Brain microvascular endothelial cell (primary cell): ENCODE data around the gene AP4E1.
"Not testable (repeated sequence)": the region's sequence is repeated elsewhere in the genome, so short reads cannot be mapped to it uniquely, and the experiment has no call there.

ENCODE experiments used
- DNase-seq: peaks from one replicate; pipeline ENCODE4 v3.0.0-alpha.2; 2020
- H3K27ac ChIP-seq: fragments of 250-450 bp; sonication (Bioruptor Pico); 2 replicates; pipeline ENCODE4 v1.5.1; 2020; ENCODE audit warnings: mild to moderate bottlenecking, moderate library complexity
- H3K27me3 ChIP-seq: fragments of 250-450 bp; sonication (Bioruptor Pico); replicated peaks from 2 replicates; pipeline ENCODE4 v1.5.1; 2020; ENCODE audit warnings: mild to moderate bottlenecking
- H3K36me3 ChIP-seq: fragments of 250-450 bp; sonication (Bioruptor Pico); replicated peaks from 2 replicates; pipeline ENCODE4 v1.5.1; 2020; ENCODE audit warnings: mild to moderate bottlenecking
- H3K4me3 ChIP-seq: 2 replicates; pipeline ENCODE4 v1.5.1; 2011; ENCODE audit warnings: low read depth, mild to moderate bottlenecking, control low read depth, low read length, moderate library complexity
- CTCF ChIP-seq: IDR thresholded peaks from 2 replicates; pipeline ENCODE4 v1.5.1; 2011; ENCODE audit warnings: low read depth, mild to moderate bottlenecking, moderate library complexity, low read length, control low read depth, inconsistent platforms; ENCODE audit errors: missing control alignments
- in situ Hi-C: cut with HindIII; loops from 2 replicates; pipeline ENCODE4 v1.10.0; 2017; ENCODE audit warnings: low sequenced_read_pairs, low pct_ligation_motif_present

Gene AP4E1

GRCh38 chr15:50940506-50940905 is 32.0 kb downstream of the AP4E1 start:
- no peaks in the 10 kb centered on the region for H3K27me3 ChIP-seq
- no peak for TF ChIP-seq CTCF
- no peak overlapping the region for H3K27ac ChIP-seq
- DNase-seq = peak; percentile 52
- H3K4me3 ChIP-seq = no peak overlapping the region
- peaks cover 7% of the 10 kb centered on the region for H3K36me3 ChIP-seq
- in situ Hi-C loops = no loop called here

DNA sequence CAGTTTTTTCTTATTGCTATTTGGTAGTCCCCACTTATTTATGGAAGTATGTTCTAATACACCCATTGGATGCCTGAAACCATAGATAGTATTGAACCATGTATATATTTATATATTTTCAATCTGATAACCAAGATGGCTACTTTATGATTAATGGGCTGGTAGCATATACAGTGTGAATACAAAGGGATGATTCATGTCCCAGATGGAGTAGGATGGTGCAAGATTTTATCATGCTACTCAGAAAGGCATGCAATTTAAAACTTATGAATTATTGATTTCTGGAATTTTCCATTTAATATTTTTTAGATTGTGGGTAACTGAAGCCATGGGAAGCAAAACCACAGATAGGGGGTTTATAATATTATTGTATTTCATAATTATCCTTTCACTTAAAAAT is 35.2 kb downstream of the AP4E1 start:
- TF ChIP-seq CTCF = no peak
- Histone ChIP-seq H3K27ac (no peak overlapping the region), H3K36me3 (peaks cover 3% of the 10 kb centered on the region), H3K27me3 (no peaks in the 10 kb centered on the region), H3K4me3 (no peak overlapping the region)
- in situ Hi-C loops = no loop called here
- DNase-seq = no peak

GRCh38 chr15:50944672-50945071 is 36.2 kb downstream of the AP4E1 start:
- no peak for DNase-seq
- H3K27me3 ChIP-seq = no peaks in the 10 kb centered on the region
- no peak overlapping the region for H3K27ac ChIP-seq
- no peak for TF ChIP-seq CTCF
- H3K36me3 ChIP-seq = peaks cover 3% of the 10 kb centered on the region
- in situ Hi-C loops = no loop called here
- H3K4me3 ChIP-seq = no peak overlapping the region

- Histone ChIP-seq H3K27ac (no peak overlapping the region), H3K36me3 (peaks cover 6% of the 10 kb centered on the region), H3K27me3 (no peaks in the 10 kb centered on the region), H3K4me3 (no peak overlapping the region)
- no peak for TF ChIP-seq CTCF
- peak; percentile 34 for DNase-seq
- in situ Hi-C loops = no loop called here
Measured at GRCh38 chr15:50945725-50946124, 37.2 kb downstream of the AP4E1 start.

DNA sequence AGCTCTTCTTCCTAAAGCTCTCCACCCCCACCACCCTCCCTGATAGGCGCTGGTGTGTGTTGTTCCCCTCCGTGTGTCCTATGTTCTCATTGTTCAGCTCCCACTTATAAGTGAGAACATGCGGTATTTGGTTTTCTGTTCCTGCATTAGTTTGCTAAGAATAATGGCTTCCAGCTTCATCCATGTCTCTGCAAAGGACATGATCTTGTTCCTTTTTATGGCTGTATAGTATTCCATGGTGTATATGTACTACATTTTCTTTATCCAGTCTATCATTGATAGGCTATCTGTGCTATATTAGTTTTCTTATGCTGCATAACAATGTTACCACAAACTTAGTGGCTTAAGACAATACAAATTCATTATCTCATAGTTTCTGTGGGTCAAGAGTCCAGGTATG is 42.3 kb downstream of the AP4E1 start:
- DNase-seq, in situ Hi-C loops, H3K27ac ChIP-seq, H3K27me3 ChIP-seq, H3K4me3 ChIP-seq: not testable (repeated sequence)
- peaks cover 11% of the 10 kb centered on the region for H3K36me3 ChIP-seq

DNA sequence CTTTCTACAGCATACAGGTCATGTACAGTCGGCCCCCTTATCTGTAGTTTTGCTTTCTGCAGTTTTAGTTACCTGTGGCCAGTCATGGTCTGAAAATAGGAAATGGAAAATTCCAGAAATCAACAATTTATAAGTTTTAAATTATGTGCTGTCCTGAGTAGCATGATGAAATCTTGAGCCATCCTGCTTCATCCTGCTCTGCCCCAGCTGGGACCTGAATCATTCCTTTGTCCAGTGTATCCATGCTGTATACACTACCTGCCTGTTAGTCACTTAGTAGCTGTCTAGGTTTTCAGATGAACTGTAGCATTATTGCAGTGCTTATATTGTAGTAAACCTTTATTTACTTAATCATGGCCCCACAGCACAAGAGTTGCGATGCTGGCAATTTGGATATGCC is 44.8 kb downstream of the AP4E1 start:
- no peak for TF ChIP-seq CTCF
- peak; percentile 5 for DNase-seq
- in situ Hi-C loops = no loop called here
- Histone ChIP-seq H3K27me3 (no peaks in the 10 kb centered on the region), H3K4me3 (no peak overlapping the region), H3K27ac (no peak overlapping the region), H3K36me3 (peaks cover 26% of the 10 kb centered on the region)

DNA sequence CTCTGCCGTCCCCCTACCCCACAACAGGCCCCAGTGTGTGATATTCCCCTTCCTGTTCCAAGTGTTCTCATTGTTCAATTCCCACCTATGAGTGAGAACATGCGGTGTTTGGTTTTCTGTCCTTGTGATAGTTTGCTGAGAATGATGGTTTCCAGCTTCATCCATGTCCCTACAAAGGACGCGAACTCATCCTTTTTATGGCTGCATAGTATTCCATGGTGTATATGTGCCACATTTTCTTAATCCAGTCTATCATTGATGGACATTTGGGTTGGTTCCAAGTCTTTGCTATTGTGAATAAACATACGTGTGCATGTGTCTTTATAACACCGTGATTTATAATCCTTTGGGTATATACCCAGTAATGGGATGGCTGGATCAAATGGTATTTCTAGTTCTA is 46.4 kb downstream of the AP4E1 start:
- H3K27me3 ChIP-seq, in situ Hi-C loops, DNase-seq, H3K4me3 ChIP-seq, H3K27ac ChIP-seq: not testable (repeated sequence)
- peaks cover 33% of the 10 kb centered on the region for H3K36me3 ChIP-seq
